Uterus (tissue), 2 donors: ENCODE data around the gene ABCC8.

Source experiments
- POLR2A ChIP-seq, 2 donors: fragments of 450-650 bp; IDR thresholded peaks; one replicate each; pipeline ENCODE4 v1.6.1; 2016; ENCODE audit warnings: antibody characterized with exemption in 2 of 2, mild to moderate bottlenecking in 1 of 2, moderate library complexity in 1 of 2
- TF ChIP-seq, protein P1 (sequence below), 4 experiments: fragments of 200-600 bp in 2 of 4; fragments of 450-650 bp in 2 of 4; sonication (generic) in 2 of 4; IDR thresholded peaks; one replicate each; pipeline ENCODE4 v1.5.1; 2016 to 2019; ENCODE audit warnings: antibody characterized with exemption in 4 of 4, mild to moderate bottlenecking in 2 of 4, moderate library complexity in 1 of 4

DNA sequence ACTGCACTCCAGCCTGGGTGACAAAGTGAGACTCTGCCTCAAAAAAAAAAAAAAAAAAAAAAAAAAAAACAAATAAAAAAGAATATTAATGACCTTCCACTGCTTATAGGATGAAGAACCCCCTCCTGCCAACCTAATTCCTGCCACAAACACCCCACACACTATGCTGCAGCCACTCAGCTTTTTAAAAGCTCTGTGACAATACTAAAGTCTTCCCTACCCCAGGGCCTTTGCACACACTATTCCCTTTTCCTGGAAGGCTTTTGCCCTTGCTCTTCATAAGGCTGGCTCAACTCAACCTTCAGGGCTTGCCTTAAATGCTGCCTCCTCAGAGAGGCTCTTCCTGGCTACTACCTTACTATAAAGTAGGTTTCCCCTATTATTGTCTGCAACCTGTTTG lies 77.4 kb downstream of the ABCC8 start:
- TF ChIP-seq, protein P1, sequence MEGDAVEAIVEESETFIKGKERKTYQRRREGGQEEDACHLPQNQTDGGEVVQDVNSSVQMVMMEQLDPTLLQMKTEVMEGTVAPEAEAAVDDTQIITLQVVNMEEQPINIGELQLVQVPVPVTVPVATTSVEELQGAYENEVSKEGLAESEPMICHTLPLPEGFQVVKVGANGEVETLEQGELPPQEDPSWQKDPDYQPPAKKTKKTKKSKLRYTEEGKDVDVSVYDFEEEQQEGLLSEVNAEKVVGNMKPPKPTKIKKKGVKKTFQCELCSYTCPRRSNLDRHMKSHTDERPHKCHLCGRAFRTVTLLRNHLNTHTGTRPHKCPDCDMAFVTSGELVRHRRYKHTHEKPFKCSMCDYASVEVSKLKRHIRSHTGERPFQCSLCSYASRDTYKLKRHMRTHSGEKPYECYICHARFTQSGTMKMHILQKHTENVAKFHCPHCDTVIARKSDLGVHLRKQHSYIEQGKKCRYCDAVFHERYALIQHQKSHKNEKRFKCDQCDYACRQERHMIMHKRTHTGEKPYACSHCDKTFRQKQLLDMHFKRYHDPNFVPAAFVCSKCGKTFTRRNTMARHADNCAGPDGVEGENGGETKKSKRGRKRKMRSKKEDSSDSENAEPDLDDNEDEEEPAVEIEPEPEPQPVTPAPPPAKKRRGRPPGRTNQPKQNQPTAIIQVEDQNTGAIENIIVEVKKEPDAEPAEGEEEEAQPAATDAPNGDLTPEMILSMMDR (IDR thresholded peaks at IDR 0.05), result no peak
- TF ChIP-seq POLR2A (IDR thresholded peaks at IDR 0.05), result no peak
